Globus pallidus (tissue), 1 donor: ENCODE measurements around the gene GPC2.
"Not testable (repeated sequence)": the region's sequence is repeated elsewhere in the genome, so short reads cannot be mapped to it uniquely, and the experiment has no call there.

Experiments used
- DNase-seq: peaks from one replicate; pipeline ENCODE4 v3.0.0-alpha.2; 2015; ENCODE audit warnings: low spot score

Gene GPC2

GRCh38 chr7:100200693-100201092, 23.5 kb upstream of the GPC2 start:
- no peak for DNase-seq

- no peak for DNase-seq
Observed at GRCh38 chr7:100198266-100198665, 21.1 kb upstream of the GPC2 start.

DNA sequence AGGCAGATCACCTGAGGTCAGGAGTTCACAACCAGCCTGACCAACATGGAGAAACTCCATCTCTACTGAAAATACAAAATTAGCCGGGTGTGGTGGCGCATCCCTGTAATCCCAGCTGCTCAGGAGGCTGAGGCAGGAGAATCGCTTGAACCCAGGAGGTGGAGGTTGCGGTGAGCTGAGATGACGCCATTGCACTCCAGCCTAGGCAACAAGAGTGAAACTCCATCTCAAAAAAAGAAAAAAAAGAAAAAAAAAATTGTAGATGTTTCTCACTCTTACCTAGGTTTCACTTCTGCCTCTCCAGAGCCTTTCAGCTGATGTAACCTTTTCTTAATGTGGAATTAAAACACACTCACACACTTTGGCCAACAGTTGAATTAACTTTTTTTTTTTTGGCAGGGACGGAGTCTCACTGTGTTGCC, 18.7 kb upstream of the GPC2 start:
- not testable (repeated sequence) for DNase-seq

DNA sequence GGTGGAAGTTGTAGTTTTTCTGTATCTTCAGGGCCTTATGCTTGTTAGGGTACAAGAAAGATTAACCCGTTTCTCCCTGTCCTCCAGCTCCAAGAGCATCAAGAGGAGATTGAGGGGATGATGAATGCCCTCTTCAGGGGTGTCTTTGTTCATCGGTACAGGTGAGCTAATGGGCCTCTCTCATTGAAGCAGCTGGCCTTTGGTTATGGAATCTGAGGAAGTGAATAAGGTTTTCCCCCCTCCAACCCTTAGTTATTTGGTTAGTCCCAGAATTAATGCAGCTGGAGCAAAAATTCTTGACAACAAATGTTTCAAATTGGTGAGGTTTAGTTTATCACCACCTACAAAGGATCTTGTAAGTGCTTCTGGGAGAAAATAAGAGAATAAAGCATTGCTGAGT, 18.0 kb upstream of the GPC2 start:
- DNase-seq = no peak

GRCh38 chr7:100192969-100193368, 15.8 kb upstream of the GPC2 start:
- no peak for DNase-seq

DNA sequence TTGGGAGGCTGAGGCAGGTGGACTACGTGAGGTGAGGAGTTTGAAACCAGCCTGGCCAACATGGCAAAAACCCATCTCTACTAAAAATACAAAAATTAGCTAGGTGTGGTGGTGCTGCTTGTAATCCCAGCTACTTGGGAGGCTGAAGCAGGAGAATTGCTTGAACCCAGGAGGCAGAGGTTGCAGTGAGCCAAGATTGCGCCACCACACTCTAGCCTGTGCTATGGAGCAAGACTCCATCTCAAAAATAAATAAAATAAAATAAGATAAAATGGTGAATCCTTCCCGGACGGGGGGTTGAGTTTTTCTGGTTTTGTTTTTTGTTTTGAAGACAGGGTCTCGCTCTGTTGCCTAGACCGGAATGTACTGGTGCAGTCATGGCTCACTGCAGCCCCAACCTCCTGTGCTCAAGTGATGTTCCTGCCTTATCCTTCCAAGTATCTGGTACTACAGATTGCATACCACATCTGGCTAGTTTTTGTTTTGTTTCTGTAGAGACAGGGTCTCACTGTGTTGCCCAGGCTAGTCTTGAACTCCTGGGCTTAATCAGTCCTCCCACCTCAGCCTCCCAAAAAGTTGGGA, 15.2 kb upstream of the GPC2 start:
- not testable (repeated sequence) for DNase-seq

- DNase-seq = no peak
Observed at GRCh38 chr7:100191775-100192174, 14.6 kb upstream of the GPC2 start.

- DNase-seq = peak; percentile 48
Observed at GRCh38 chr7:100190048-100190711, 13.0 kb upstream of the GPC2 start.

DNA sequence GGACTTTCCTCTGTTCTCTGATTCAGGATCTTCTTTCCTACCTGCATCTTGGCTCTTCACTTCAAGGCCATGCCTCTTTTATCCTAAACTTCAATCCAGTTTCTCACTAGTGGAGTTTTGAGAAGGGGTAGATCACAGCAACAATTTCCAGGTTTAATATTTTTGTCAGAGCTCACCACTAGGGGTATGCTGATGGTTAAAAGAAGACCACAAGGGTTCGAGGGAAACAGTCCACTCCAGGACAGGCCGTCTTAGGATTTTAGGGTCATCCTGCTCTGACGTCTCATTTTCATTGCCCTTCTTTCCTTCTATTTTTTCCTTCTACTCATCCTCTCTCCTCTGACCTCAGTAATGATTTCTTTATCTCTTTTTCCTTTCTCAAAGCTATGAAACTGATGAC, 11.9 kb upstream of the GPC2 start:
- no peak for DNase-seq

GRCh38 chr7:100185726-100186125, 8.5 kb upstream of the GPC2 start:
- DNase-seq = no peak

- DNase-seq = not testable (repeated sequence)
Observed at GRCh38 chr7:100183090-100183489, 5.9 kb upstream of the GPC2 start.

DNA sequence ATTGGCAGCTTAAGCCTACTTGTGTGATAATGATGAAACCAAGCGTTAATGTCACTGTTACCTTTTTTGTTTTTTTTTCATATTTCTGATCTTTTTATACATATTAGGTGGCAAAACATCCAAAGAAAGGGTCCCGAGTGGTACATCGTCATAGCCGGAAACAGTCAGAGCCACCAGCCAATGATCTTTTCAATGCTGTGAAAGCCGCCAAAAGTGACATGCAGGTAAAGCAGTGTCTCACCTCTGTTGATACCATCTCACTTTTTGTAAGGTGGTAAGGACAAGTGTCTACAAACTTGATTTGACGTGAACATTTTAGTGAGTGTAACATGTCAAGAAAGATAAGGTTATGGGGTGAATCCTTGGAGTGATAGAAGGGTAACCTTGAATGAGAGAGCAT, 5.4 kb upstream of the GPC2 start:
- not testable (repeated sequence) for DNase-seq

DNA sequence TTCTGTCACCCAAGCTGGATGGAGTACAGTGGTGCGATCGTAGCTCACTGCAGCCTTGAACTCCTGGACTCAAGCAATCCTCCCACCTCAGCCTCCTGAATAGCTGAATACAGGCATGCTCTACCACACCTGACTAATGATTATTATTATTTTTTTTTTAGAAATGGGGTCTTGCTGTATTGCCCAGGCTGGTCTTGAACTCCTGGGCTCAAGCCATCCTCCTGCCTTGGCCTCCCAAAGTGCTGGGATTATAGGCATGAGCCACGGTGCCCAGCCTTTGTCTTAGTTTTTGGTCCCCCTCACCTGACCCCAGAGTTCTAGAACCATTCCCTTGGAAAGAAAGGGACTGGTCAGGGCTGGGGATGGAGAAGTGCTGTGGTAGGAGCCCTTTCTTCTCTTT, 2.9 kb upstream of the GPC2 start:
- not testable (repeated sequence) for DNase-seq

DNA sequence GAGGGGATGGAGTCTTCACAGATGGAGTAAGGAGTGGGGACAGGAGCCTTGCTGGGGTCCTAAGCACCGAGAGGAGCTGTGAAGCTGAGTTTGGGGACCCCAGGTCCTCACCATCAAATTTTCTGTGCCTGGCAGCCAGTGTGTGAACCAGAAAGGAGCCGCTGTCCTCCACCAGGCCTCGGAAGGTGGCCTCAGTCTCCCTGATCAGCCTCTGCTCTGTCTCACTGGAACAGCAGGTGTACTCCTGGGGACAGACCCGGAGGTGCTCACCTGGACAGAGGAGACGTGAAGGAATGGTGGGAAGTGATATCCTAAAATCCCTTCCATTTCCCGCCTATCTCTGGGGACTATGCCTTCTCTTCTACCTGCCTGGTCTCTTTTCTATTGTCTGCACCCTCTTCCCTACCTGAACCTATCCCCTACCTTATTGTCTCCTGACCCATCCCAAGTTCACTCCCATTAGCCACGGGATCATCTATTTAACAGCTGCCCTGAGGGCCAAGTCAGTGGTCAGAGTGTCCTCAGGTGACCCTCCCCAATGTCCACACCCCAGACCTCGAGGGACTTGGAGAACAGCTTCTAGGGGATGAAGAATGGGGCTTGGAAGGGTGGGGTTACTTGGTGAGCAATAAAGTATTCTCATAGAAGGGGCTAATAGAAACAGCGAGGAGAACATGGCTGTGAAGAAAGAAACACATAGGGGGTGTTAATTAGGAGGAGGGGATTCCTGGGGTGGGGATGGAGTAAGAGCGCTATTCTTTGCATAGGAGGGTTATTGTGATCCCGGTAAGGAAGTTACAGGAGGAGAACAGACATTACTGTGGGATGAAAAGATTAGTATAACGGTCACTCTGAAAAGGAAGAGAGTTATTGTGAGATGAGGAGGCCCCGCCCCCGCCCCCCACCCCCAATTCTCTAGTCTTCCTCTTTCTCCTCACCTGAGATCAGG, 811 bp downstream of the GPC2 start:
- no peak for DNase-seq

DNA sequence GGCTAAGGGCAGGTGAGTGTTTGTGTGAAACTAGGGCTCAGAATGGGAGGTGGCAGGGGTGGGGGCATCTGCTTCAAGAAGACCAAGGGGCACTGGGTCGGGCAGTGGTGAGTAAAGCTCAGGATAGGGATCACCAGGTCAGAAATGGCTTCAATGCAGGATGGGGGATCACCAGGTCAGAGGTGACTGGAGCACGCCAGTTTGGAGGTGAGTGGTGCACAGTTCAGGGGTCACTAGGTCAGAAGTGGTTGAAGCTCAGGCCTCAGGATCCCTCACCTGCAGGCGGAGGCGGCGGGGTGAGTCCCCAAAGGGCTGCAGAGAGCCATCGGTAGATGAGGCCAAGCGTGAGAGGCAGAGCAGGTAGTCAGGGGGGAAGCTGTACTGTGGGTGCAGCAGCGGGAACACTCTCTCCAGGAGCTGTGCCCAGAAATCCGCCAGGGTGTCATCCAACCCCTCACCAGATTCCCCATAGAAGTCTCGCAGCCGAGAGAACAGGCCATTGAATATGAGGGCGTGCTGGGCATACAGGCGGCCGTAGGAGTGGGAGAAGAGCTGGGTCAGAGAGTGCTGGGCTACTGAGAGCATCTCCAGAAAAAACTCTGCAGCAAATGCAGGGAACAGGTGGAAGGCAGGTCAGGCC, 1.8 kb downstream of the GPC2 start:
- no peak for DNase-seq

DNA sequence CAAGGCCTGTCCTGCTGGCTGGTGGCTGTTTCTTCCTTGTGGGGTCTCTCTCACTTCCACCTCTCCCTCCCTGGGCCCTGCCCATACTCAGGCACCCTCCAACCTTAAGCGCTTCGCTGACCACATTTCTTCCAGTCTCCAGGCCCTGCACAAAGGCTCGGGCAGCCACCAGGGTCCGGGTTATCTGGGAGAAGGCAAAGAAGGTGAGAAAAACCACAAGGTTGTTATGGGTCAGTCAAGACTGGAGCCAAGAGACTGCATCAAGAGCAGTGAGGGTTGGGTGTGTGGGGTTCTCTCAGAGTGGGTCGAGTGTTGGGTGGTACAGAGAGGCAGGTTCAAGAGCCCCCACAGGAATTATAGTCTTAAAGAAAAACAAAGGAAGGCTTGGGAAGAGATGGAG, 2.6 kb downstream of the GPC2 start:
- no peak for DNase-seq

- no peak for DNase-seq
Observed at GRCh38 chr7:100173806-100174495, 3.2 kb downstream of the GPC2 start.

DNA sequence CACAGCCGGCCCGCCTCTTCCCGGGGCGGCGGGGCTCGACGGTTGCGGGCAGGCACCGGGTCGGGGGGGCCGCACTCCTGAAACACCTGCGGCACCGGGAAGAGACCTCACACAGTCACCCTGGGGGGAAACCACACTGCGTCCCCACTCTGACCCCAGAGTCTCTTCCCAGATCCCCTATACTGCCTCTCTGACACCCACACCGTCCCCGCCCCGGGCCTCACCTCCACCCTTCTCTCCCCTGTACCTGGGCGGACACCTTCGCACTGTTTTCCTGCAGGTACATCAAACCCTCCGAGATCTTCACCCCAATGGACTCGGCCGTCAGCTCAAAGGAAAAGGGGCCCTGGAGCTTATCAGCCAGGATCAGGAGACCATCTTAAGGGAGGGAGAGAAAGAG, 5.3 kb downstream of the GPC2 start:
- DNase-seq = no peak

- DNase-seq = no peak
Observed at GRCh38 chr7:100171087-100171681, 6.0 kb downstream of the GPC2 start.

- no peak for DNase-seq
Observed at GRCh38 chr7:100170101-100170897, 6.9 kb downstream of the GPC2 start.
